ENCODE measurements around the gene MTA1.

GRCh38 chr14:105455086-105455640 lies 35.5 kb downstream of the MTA1 start:
- TF ChIP-seq, protein P1, sequence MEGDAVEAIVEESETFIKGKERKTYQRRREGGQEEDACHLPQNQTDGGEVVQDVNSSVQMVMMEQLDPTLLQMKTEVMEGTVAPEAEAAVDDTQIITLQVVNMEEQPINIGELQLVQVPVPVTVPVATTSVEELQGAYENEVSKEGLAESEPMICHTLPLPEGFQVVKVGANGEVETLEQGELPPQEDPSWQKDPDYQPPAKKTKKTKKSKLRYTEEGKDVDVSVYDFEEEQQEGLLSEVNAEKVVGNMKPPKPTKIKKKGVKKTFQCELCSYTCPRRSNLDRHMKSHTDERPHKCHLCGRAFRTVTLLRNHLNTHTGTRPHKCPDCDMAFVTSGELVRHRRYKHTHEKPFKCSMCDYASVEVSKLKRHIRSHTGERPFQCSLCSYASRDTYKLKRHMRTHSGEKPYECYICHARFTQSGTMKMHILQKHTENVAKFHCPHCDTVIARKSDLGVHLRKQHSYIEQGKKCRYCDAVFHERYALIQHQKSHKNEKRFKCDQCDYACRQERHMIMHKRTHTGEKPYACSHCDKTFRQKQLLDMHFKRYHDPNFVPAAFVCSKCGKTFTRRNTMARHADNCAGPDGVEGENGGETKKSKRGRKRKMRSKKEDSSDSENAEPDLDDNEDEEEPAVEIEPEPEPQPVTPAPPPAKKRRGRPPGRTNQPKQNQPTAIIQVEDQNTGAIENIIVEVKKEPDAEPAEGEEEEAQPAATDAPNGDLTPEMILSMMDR (IDR thresholded peaks at IDR 0.05; ENCODE audit: low read depth, low read length, missing input control), result no peak
- TF ChIP-seq TAF1 (conservative IDR thresholded peaks at IDR 0.05) (no peak), FOXA1 (IDR thresholded peaks at IDR 0.05) (no peak), RXRA (IDR thresholded peaks at IDR 0.05) (no peak), JUND (IDR thresholded peaks at IDR 0.05) (no peak), REST (IDR thresholded peaks at IDR 0.05) (no peak), GABPA (IDR thresholded peaks at IDR 0.05 in 1 of 2, conservative IDR thresholded peaks at IDR 0.05 in 1 of 2) (no peak), RAD21 (IDR thresholded peaks at IDR 0.05) (no peak), YY1 (IDR thresholded peaks at IDR 0.05) (no peak), HNF4G (IDR thresholded peaks at IDR 0.05) (no peak)
- TF ChIP-seq, protein P2, sequence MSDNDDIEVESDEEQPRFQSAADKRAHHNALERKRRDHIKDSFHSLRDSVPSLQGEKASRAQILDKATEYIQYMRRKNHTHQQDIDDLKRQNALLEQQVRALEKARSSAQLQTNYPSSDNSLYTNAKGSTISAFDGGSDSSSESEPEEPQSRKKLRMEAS (IDR thresholded peaks at IDR 0.05), result no peak
- TF ChIP-seq, protein P3, sequence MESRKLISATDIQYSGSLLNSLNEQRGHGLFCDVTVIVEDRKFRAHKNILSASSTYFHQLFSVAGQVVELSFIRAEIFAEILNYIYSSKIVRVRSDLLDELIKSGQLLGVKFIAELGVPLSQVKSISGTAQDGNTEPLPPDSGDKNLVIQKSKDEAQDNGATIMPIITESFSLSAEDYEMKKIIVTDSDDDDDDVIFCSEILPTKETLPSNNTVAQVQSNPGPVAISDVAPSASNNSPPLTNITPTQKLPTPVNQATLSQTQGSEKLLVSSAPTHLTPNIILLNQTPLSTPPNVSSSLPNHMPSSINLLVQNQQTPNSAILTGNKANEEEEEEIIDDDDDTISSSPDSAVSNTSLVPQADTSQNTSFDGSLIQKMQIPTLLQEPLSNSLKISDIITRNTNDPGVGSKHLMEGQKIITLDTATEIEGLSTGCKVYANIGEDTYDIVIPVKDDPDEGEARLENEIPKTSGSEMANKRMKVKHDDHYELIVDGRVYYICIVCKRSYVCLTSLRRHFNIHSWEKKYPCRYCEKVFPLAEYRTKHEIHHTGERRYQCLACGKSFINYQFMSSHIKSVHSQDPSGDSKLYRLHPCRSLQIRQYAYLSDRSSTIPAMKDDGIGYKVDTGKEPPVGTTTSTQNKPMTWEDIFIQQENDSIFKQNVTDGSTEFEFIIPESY (IDR thresholded peaks at IDR 0.05), result no peak
